GM21786 (cell line): ENCODE data around the gene BPIFA2.

ENCODE experiments used
- ATAC-seq: cut with Tn5 transposase; IDR thresholded peaks from one replicate; pipeline ENCODE4 v1.9.1; 2021; ENCODE audit not compliant: unreplicated experiment

BPIFA2 gene

GRCh38 chr20:33191955-33192354 lies 24.0 kb downstream of the BPIFA2 start:
- no peak for ATAC-seq

GRCh38 chr20:33192912-33193501 lies 25.0 kb downstream of the BPIFA2 start:
- no peak for ATAC-seq

GRCh38 chr20:33199026-33199425 lies 31.1 kb downstream of the BPIFA2 start:
- ATAC-seq = no peak

- ATAC-seq = no peak
Measured at GRCh38 chr20:33202451-33202850, 34.5 kb downstream of the BPIFA2 start.

- ATAC-seq = no peak
Measured at GRCh38 chr20:33203444-33203843, 35.5 kb downstream of the BPIFA2 start.

- ATAC-seq = no peak
Measured at GRCh38 chr20:33209789-33210188, 41.8 kb downstream of the BPIFA2 start.

GRCh38 chr20:33210371-33210770 lies 42.4 kb downstream of the BPIFA2 start:
- ATAC-seq = no peak

GRCh38 chr20:33211817-33212424 lies 44.0 kb downstream of the BPIFA2 start:
- ATAC-seq = no peak

GRCh38 chr20:33217052-33217451 lies 49.1 kb downstream of the BPIFA2 start, which contains the start of gene BPIFA3:
Gene BPIFA3 (plus strand): TSS chr20:33217352. CDS start chr20:33217537, 185 bp downstream.
- ATAC-seq = no peak

GRCh38 chr20:33224399-33224798 lies 56.4 kb downstream of the BPIFA2 start:
- ATAC-seq = no peak

- ATAC-seq = no peak
Measured at GRCh38 chr20:33229843-33230242, 61.9 kb downstream of the BPIFA2 start.
